IMR-90 (cell line): ENCODE measurements around the gene BRPF3. TPM values are rescaled to one million over a fixed set of nuclear protein-coding genes. Genes with fewer than 3 reads are reported as not detected.

Experiments used
- ATAC-seq: fragments of 200-7000 bp; cut with Tn5 transposase; 2 replicates; pipeline ENCODE4 v1.9.1; 2020; ENCODE audit warnings: low read depth, mild to moderate bottlenecking, moderate library complexity
- BruUV-seq: library from RNA; stranded (reverse); fragments of 400-500 nt; replicated peaks from 2 replicates; lab custom pipeline; 2021; lab: Mats Ljungman, UMichigan
- CTCF ChIA-PET: fragments of 300-600 bp; formaldehyde crosslinking; extraction: SDS; loops from one replicate; lab custom pipeline; 2021; ENCODE audit warnings: antibody characterized with exemption; lab: Yijun Ruan, JAX
- POLR2A ChIA-PET: fragments of 300-600 bp; sonication (Branson Sonifier 250); formaldehyde crosslinking; loops from one replicate; lab custom pipeline; 2022; ENCODE audit warnings: antibody characterized with exemption; ENCODE audit not compliant: unreplicated experiment; lab: Charles Lee
- DNase-seq: peaks from one replicate; pipeline ENCODE4 v3.0.0; 2013
- H2AFZ ChIP-seq: replicated peaks from 2 replicates; pipeline ENCODE3; 2013; ENCODE audit warnings: low read length, mild to moderate bottlenecking; ENCODE audit not compliant: poor library complexity
- H2AK5ac ChIP-seq: 2 replicates; pipeline ENCODE4 v1.6.1; 2013; ENCODE audit warnings: low read depth, low read length, inconsistent platforms
- H2AK9ac ChIP-seq: replicated peaks from 2 replicates; pipeline ENCODE3; 2013; ENCODE audit warnings: mild to moderate bottlenecking, low read depth, low read length, moderate library complexity; ENCODE audit not compliant: poor library complexity
- H2BK120ac ChIP-seq: 2 replicates; pipeline ENCODE4 v1.6.1; 2013; ENCODE audit warnings: low read depth, low read length, inconsistent platforms
- H2BK15ac ChIP-seq: 3 replicates; pipeline ENCODE4 v1.6.1; 2013; ENCODE audit warnings: low read depth, low read length, inconsistent platforms
- H2BK20ac ChIP-seq: 2 replicates; pipeline ENCODE4 v1.6.1; 2013; ENCODE audit warnings: low read depth, mild to moderate bottlenecking, inconsistent platforms, low read length, moderate library complexity
- H2BK5ac ChIP-seq: 2 replicates; pipeline ENCODE4 v1.6.1; 2013; ENCODE audit warnings: mild to moderate bottlenecking, low read depth, low read length, inconsistent platforms; ENCODE audit not compliant: poor library complexity, severe bottlenecking
- H3K14ac ChIP-seq: replicated peaks from 2 replicates; pipeline ENCODE4 v1.6.1; 2013; ENCODE audit warnings: low read depth, low read length, inconsistent platforms
- H3K18ac ChIP-seq: 2 replicates; pipeline ENCODE4 v1.6.1; 2013; ENCODE audit warnings: low read depth, low read length, control low read depth
- H3K23ac ChIP-seq: 2 replicates; pipeline ENCODE4 v1.6.1; 2013; ENCODE audit warnings: low read depth, low read length, inconsistent platforms
- H3K27ac ChIP-seq: 2 replicates; pipeline ENCODE4 v1.5.1; 2013; ENCODE audit warnings: mild to moderate bottlenecking, control low read depth, low read length; ENCODE audit not compliant: insufficient read depth
- H3K27me3 ChIP-seq: 2 replicates; pipeline ENCODE4 v1.6.1; 2013; ENCODE audit warnings: low read length; ENCODE audit not compliant: control insufficient read depth, insufficient read depth
- H3K36me3 ChIP-seq: 2 replicates; pipeline ENCODE4 v1.6.1; 2013; ENCODE audit warnings: low read length, mixed read lengths; ENCODE audit not compliant: control insufficient read depth, insufficient read depth
- H3K4ac ChIP-seq: 2 replicates; pipeline ENCODE4 v1.6.1; 2013; ENCODE audit warnings: low read depth, low read length, inconsistent platforms
- H3K4me1 ChIP-seq: 2 replicates; pipeline ENCODE4 v1.6.1; 2013; ENCODE audit warnings: low read length, mixed read lengths; ENCODE audit not compliant: control insufficient read depth, insufficient read depth
- H3K4me2 ChIP-seq: 2 replicates; pipeline ENCODE4 v1.6.1; 2013; ENCODE audit warnings: low read depth, mild to moderate bottlenecking, control low read depth, low read length, moderate library complexity
- H3K4me3 ChIP-seq: 2 replicates; pipeline ENCODE4 v1.5.1; 2013; ENCODE audit warnings: low read depth, mild to moderate bottlenecking, control low read depth, low read length, moderate library complexity; ENCODE audit not compliant: insufficient read depth
- H3K56ac ChIP-seq: 2 replicates; pipeline ENCODE4 v1.6.1; 2013; ENCODE audit warnings: low read length, inconsistent platforms; ENCODE audit not compliant: insufficient read depth; ENCODE audit errors: extremely low read depth
- H3K79me1 ChIP-seq, 2 experiments: 2 replicates each; pipeline ENCODE4 v1.6.1; 2013; ENCODE audit warnings: low read length in 2 of 2, inconsistent platforms in 1 of 2, low read depth in 1 of 2
- H3K9ac ChIP-seq: 2 replicates; pipeline ENCODE4 v1.6.1; 2013; ENCODE audit warnings: low read depth, low read length, control low read depth
- H3K9me1 ChIP-seq: 2 replicates; pipeline ENCODE4 v1.6.1; 2013; ENCODE audit warnings: low read length, inconsistent platforms; ENCODE audit not compliant: insufficient read depth
- H3K9me3 ChIP-seq: 2 replicates; pipeline ENCODE4 v1.6.1; 2013; ENCODE audit warnings: low read length; ENCODE audit not compliant: control insufficient read depth, insufficient read depth
- H4K20me1 ChIP-seq: 2 replicates; pipeline ENCODE4 v1.6.1; 2013; ENCODE audit warnings: low read length, inconsistent platforms; ENCODE audit not compliant: insufficient read depth
- H4K5ac ChIP-seq: 2 replicates; pipeline ENCODE4 v1.6.1; 2013; ENCODE audit warnings: mild to moderate bottlenecking, low read depth, low read length, control low read depth
- H4K8ac ChIP-seq, 2 experiments: 2 replicates each; pipeline ENCODE4 v1.6.1; 2013; ENCODE audit warnings: low read depth in 2 of 2, low read length in 2 of 2, control low read depth in 1 of 2, inconsistent platforms in 1 of 2
- H4K91ac ChIP-seq: 2 replicates; pipeline ENCODE4 v1.6.1; 2013; ENCODE audit warnings: low read depth, low read length, inconsistent platforms; ENCODE audit not compliant: insufficient read depth
- BHLHE40 ChIP-seq: fragments of 150-350 bp; IDR thresholded peaks from 2 replicates; pipeline ENCODE4 v1.6.1; 2016; ENCODE audit warnings: mild to moderate bottlenecking, low read depth, low read length
- CHD1 ChIP-seq: IDR thresholded peaks from 2 replicates; pipeline ENCODE4 v1.6.1; 2012; ENCODE audit warnings: low read depth, low read length, improper control_type of control experiment
- FOS ChIP-seq: fragments of 150-350 bp; IDR thresholded peaks from 2 replicates; pipeline ENCODE4 v1.6.1; 2016; ENCODE audit warnings: low read depth, low read length
- MAZ ChIP-seq: IDR thresholded peaks from 2 replicates; pipeline ENCODE4 v1.6.1; 2012; ENCODE audit warnings: low read depth, mild to moderate bottlenecking, low read length, improper control_type of control experiment, moderate library complexity, borderline replicate concordance
- MXI1 ChIP-seq: IDR thresholded peaks from 2 replicates; pipeline ENCODE4 v1.6.1; 2012; ENCODE audit warnings: low read depth, mild to moderate bottlenecking, low read length, moderate library complexity, borderline replicate concordance
- NFE2L2 ChIP-seq: fragments of 150-350 bp; IDR thresholded peaks from 2 replicates; pipeline ENCODE4 v1.6.1; 2016; ENCODE audit warnings: low read depth, mild to moderate bottlenecking, low read length
- RFX5 ChIP-seq: IDR thresholded peaks from 2 replicates; pipeline ENCODE4 v1.8.0; 2012; ENCODE audit warnings: low read depth, mild to moderate bottlenecking, low read length, moderate library complexity
- USF2 ChIP-seq: fragments of 150-350 bp; IDR thresholded peaks from 2 replicates; pipeline ENCODE4 v1.6.1; 2017; ENCODE audit warnings: mild to moderate bottlenecking, antibody characterized with exemption, low read length, low read depth
- WGBS, 2 experiments: methylation state at CpG; one replicate each; pipeline versions ENCODE4 v1.1.5 to v1.1.7; 2013; ENCODE audit warnings: missing lambda C conversion rate in 2 of 2; ENCODE audit not compliant: insufficient read length in 1 of 2; ENCODE audit errors: extremely low coverage in 2 of 2; 5-methylcytosine and 5-hydroxymethylcytosine counted together
- dilution Hi-C: fragments of 300-500 bp; cut with HindIII; formaldehyde crosslinking; loops from one replicate; pipeline ENCODE4 v1.14.3; 2018; ENCODE audit warnings: low sequenced_read_pairs; ENCODE audit not compliant: unreplicated experiment
- in situ Hi-C: fragments of 300-500 bp; cut with MboI; formaldehyde crosslinking; loops from 3 replicates; pipeline ENCODE4 v1.14.3; 2019; ENCODE audit warnings: low sequenced_read_pairs, inconsistent platforms, mixed read lengths
- intact Hi-C: fragments of 100-400 bp; cut with micrococcal nuclease; formaldehyde crosslinking; loops from 2 replicates; pipeline ENCODE4 v1.10.0; 2022
- polyA plus RNA-seq, 3 experiments: library from polyadenylated mRNA; depleted of rRNA; stranded (reverse); fragments of >200 nt; gene quantifications; 2 replicates each; pipeline ENCODE4 v1.2.3, GENCODE V29; 2012; ENCODE audit warnings: low replicate concordance in 1 of 3
- total RNA-seq: library from RNA; depleted of rRNA; stranded (reverse); fragments of >200 nt; gene quantifications from 2 replicates; pipeline ENCODE4 v1.2.3, GENCODE V29; 2012
- TF ChIP-seq, protein P1 (sequence below): conservative IDR thresholded peaks from 2 replicates; pipeline ENCODE4 v1.5.1; 2012; ENCODE audit warnings: mild to moderate bottlenecking, low read depth, low read length, improper control_type of control experiment
- TF ChIP-seq, protein P2 (sequence below): fragments of 150-350 bp; IDR thresholded peaks from 2 replicates; pipeline ENCODE4 v1.6.1; 2016; ENCODE audit warnings: low read depth, mild to moderate bottlenecking, low read length, moderate library complexity, borderline replicate concordance

Gene BRPF3
- total and polyA plus RNA-seq, 2 of the 4 experiments (the other 2 are of a cell fraction): 10.2 to 17.2 TPM

DNA sequence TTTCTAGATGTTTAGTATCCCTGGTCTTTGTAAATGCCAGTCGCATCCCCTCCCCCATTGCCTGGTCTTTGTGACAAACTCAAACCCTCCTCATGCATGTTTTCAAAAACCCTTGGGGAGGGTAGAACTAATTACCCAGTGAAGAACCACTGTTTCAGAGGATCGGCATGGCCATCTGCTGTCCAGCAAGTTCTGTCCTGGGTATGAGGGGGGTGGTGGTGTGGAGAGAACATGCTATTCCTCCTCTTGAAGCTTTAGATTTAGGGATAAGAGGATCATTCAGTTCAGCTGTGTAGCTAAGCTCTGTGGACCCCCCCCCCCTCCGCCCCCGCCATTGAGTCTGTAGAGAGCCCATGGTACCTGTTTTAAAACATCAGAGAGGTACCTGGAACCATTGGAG is 5.6 kb downstream of the BRPF3 start:
- Histone ChIP-seq H3K4me2 (no peak overlapping the region), H2AK5ac (no peak overlapping the region), H2AFZ (no peak overlapping the region), H3K27me3 (no peaks in the 10 kb centered on the region), H3K18ac (no peak overlapping the region), H3K9ac (no peak overlapping the region), H3K56ac (no peak overlapping the region), H3K79me1 (peaks cover 73 to 96% of the 10 kb centered on the region in 2 experiments), H3K9me1 (peaks cover 29% of the 10 kb centered on the region), H2BK15ac (no peak overlapping the region), H3K4ac (no peak overlapping the region), H3K27ac (no peak overlapping the region), H4K20me1 (peaks cover 83% of the 10 kb centered on the region), H3K36me3 (peaks cover 54% of the 10 kb centered on the region), H3K9me3 (no peaks in the 10 kb centered on the region), H2AK9ac (no peak overlapping the region), H2BK5ac (no peak overlapping the region), H2BK20ac (no peak overlapping the region), H3K14ac (no peak overlapping the region), H2BK120ac (no peak overlapping the region), H4K5ac (no peak overlapping the region), H4K8ac (no peak overlapping the region), H3K4me1 (peaks cover 4% of the 10 kb centered on the region; the same call in 1 of the 2 replicates), H3K4me3 (no peak overlapping the region), H3K23ac (no peak overlapping the region), H4K91ac (no peak overlapping the region)
- ChIA-PET POLR2A (no interaction called here), CTCF (no interaction called here)
- DNase-seq (no peak), ATAC-seq (no peak)
- intact Hi-C loops (no loop called here), dilution Hi-C loops (no loop called here), in situ Hi-C loops (loop anchor here (5.0 kb wide), 1 partner anchor 80 kb away; no protein-coding TSS in a partner anchor)
- BruUV-seq: no TSS peak
- WGBS, 2 experiments: no CpG with 5 or more reads among the region's 4 CpGs
- TF ChIP-seq CHD1: no peak
- TF ChIP-seq, protein P1, sequence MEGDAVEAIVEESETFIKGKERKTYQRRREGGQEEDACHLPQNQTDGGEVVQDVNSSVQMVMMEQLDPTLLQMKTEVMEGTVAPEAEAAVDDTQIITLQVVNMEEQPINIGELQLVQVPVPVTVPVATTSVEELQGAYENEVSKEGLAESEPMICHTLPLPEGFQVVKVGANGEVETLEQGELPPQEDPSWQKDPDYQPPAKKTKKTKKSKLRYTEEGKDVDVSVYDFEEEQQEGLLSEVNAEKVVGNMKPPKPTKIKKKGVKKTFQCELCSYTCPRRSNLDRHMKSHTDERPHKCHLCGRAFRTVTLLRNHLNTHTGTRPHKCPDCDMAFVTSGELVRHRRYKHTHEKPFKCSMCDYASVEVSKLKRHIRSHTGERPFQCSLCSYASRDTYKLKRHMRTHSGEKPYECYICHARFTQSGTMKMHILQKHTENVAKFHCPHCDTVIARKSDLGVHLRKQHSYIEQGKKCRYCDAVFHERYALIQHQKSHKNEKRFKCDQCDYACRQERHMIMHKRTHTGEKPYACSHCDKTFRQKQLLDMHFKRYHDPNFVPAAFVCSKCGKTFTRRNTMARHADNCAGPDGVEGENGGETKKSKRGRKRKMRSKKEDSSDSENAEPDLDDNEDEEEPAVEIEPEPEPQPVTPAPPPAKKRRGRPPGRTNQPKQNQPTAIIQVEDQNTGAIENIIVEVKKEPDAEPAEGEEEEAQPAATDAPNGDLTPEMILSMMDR: no peak
- no peak for TF ChIP-seq NFE2L2
- TF ChIP-seq FOS: no peak
- TF ChIP-seq, protein P2, sequence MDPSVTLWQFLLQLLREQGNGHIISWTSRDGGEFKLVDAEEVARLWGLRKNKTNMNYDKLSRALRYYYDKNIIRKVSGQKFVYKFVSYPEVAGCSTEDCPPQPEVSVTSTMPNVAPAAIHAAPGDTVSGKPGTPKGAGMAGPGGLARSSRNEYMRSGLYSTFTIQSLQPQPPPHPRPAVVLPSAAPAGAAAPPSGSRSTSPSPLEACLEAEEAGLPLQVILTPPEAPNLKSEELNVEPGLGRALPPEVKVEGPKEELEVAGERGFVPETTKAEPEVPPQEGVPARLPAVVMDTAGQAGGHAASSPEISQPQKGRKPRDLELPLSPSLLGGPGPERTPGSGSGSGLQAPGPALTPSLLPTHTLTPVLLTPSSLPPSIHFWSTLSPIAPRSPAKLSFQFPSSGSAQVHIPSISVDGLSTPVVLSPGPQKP: no peak
- TF ChIP-seq USF2: no peak
- TF ChIP-seq MXI1: no peak
- TF ChIP-seq RFX5: no peak
- TF ChIP-seq BHLHE40: no peak
- no peak for TF ChIP-seq MAZ
